CD4-positive, alpha-beta T cell treated with Interleukin-6 for 4 hours (primary cell): ENCODE measurements around the gene CACNG3.
"Not testable (repeated sequence)": the region's sequence is repeated elsewhere in the genome, so short reads cannot be mapped to it uniquely, and the experiment has no call there.

Source experiments
- DNase-seq: peaks from one replicate; pipeline ENCODE4 v3.0.0-alpha.2; 2020; ENCODE audit warnings: mixed read lengths

CACNG3 gene

GRCh38 chr16:24337013-24337412 lies 80.9 kb downstream of the CACNG3 start:
- DNase-seq = no peak

- DNase-seq = not testable (repeated sequence)
Observed at GRCh38 chr16:24343829-24344228, 87.7 kb downstream of the CACNG3 start.

DNA sequence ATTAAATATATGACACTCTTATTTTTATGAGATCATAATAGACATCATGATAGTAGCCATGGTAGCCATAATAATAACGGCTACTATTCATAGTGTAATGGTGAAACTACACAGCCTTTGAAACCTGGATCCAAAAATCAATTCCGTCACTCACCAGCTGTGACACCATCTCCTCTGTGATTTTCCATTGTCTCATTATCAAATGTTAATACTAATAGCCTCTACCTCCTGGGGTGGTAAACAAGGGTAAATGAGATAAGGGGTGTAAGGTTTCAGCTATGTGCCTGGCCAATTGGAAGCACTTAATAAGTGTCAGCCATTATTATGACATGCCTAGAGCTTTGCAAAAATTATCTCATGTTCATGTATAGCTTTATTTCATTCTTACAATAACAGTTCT lies 88.6 kb downstream of the CACNG3 start:
- no peak for DNase-seq

DNA sequence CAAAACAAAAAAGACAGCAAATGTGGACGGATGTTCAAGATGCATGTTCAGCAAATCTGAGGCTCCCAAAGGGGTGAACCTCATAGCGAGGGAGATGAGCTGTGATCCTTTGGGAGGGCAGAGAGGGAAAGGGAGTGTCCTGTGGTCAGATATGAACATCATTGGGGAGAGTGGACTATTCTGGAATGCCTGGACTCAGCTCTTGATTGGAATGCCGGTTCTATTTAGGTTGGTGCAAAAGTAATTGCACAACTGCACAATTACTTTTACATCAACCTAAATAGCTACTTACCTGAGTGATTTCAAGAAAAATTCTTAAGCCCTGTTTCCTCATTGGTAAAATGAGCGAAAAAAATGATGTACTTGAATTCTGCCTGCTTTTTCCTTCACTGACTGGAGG lies 89.6 kb downstream of the CACNG3 start:
- no peak for DNase-seq

DNA sequence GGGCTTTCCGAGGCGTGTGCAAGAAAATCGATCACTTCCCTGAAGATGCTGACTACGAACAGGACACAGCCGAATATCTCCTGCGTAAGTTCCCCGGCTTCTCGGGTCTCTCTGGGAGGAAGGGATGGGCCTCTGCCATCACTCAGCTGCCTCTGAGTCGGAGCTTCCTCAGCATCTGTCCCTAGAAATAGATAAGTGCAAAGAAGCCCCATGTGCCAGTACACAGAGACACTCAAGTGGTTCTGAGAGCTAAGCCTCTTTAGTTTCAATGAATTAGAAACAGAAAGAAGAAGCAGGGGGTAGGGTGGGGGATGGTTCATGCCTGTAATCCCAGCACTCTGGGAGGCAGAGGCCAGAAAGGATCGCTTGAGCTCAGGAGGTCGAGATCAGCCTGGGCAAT lies 90.6 kb downstream of the CACNG3 start:
- no peak for DNase-seq

GRCh38 chr16:24347556-24347955 lies 91.4 kb downstream of the CACNG3 start:
- DNase-seq = no peak

GRCh38 chr16:24348545-24349290 lies 92.6 kb downstream of the CACNG3 start:
- no peak for DNase-seq

GRCh38 chr16:24349320-24349719 lies 93.2 kb downstream of the CACNG3 start:
- DNase-seq = no peak

- DNase-seq = no peak
Observed at GRCh38 chr16:24352746-24353145, 96.6 kb downstream of the CACNG3 start.

DNA sequence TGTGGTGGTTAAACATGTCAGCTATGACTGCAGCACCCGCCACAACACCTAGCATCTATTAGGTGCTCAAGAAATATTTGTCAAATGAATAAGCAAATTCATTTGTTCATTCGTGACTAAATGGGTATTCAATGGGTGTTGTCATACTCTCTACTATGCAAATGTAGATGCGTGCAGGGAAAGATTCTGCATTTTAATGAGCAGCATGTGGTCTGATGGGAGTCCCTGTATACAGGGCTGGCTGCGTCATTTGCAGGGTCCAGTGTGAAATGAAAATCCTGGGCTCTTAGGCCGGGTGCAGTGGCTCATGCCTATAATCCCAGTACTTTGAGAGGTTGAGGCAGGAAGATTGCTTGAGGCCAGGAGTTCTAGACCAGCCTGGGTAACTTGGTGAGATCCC lies 97.5 kb downstream of the CACNG3 start:
- DNase-seq = no peak

GRCh38 chr16:24357511-24357910 lies 101.4 kb downstream of the CACNG3 start:
- no peak for DNase-seq

- DNase-seq = no peak
Observed at GRCh38 chr16:24358117-24358516, 102.0 kb downstream of the CACNG3 start.

DNA sequence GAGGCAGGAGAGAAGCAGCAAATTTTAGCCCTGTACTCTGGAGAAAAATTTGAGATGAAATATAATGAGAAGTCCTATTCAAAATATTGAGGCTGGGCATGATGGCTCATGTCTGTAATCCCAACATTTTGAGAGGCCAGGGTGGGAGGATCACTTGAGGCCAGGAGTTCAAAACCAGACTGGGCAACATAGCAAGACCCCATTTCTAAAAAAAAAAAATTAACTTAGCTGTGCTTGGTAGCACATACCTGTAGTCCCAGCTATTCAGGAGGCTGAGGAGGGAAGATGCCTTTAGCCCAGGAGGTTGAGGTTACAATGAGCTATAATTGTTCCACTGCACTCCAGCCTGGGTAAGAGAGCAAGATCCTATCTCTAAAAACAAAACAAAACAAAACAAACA lies 103.4 kb downstream of the CACNG3 start:
- DNase-seq = no peak

DNA sequence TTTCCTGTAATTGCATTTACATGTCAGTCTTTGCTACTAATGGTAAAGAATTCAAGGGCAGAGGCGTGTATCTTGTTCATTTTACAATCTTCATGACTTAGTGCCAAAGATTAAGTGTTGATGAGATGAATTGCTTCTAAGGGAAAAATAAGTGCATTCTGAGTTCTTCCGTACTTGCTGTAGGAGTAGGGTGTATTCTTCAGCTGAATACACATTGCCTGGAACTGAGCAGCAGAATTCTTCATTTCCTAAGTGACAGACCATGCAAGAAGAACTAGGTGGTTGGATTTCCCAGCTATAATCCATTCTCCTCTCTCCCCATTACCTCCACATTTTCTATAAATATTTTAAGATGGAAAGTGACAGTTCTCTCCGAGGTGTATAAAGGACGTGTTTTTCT lies 104.8 kb downstream of the CACNG3 start:
- no peak for DNase-seq

GRCh38 chr16:24364596-24364995 lies 108.5 kb downstream of the CACNG3 start:
- no peak for DNase-seq

DNA sequence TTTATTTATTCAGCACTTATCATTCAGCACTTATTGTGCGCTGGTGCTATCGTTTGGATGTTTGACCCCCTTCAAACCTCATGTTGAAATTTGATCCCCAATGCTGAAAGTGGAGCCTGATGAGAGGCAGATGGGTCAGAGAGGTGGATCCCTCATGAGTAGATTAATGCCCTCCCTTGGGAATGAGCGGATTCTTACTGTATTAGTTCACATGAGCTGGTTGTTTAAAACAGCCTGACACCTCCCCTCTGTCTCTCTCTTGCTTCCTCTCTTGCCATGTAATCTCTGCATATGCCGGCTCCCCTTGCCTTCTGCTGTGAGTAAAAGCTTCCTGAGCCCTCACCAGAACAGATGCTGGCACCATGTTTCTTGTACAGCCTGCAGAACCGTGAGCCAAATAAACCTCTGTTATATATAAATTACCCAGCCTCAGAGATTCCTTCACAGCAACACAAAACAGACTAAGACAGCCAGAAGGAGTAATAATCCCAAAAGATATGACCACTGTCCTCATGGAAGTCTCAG lies 111.1 kb downstream of the CACNG3 start:
- no peak for DNase-seq

- no peak for DNase-seq
Observed at GRCh38 chr16:24372824-24373223, 116.7 kb downstream of the CACNG3 start.

GRCh38 chr16:24378999-24379398 lies 122.9 kb downstream of the CACNG3 start:
- no peak for DNase-seq

GRCh38 chr16:24381470-24382118 lies 125.5 kb downstream of the CACNG3 start:
- DNase-seq = no peak

DNA sequence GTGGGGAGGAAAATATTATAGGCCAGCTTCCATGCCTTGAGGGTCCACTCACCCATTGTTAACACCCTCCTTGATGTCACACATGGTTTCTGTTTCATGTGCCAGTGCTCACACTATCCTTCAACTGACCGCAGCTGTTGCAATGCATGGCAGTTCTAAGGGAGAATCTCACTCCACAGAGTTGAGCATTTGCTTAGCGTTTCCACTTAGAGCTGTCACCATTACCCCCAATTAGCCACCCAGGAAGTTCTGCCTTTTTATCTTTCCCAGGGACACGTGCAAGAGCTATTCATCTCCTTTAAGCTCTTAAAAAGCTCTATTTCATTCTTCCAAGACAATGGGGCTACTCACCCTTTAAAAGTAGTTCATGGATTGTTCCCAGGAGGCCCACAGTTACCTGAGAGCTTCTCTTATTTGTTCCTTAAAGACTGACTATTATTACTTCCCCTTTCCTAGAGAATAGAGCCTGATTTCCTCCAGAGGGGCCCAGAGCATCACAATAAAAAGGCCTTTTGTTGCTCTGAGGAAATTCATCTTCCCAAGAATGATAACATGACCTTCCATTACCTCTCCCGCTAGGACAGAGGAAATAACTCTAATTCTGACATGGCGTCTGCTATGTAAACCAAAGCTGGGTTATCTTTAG lies 126.8 kb downstream of the CACNG3 start:
- DNase-seq = no peak

DNA sequence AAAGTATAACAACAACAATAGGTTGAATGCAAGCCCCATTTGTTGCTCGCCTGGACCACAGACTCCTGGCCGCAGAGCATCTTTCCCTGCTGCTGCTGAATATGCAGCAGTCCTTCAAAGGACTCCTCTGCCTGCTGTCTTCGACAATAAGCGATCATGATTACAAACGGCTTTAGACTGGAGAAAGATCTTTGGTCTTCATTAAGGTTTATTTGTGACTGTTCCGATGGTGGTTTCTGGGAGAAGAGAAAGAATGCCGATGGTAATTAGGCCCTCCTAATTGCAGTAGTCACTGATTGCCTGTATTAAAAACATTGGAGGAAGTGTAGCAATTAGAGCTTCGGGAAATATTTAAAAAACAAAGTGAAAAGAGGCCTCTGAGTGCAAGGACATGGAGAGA lies 138.2 kb downstream of the CACNG3 start:
- no peak for DNase-seq

GRCh38 chr16:24396350-24397271 lies 140.5 kb downstream of the CACNG3 start:
- DNase-seq = no peak

DNA sequence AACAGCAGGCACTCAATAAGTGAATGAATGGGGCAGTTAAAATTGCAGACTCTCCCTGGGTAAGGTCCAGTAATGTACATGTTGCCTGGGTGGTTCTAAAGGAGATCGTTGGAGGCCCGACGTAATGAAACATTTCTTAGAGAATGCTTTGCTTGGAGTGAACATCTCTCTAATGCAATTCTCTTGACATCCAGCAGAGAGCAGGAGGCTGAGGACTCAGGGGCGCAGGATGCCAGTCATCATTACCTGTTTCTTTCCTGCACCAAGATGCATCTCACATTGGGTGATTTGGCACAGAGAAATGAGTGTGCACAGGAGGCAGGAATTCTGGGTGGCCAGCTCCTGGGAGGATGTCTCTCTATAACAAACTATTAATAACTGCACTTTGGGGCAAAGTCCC lies 152.9 kb downstream of the CACNG3 start:
- DNase-seq = no peak
